Skin epidermis (tissue), 12 donors: ENCODE results near the gene ZNF232.
"Not testable (repeated sequence)": the region's sequence is repeated elsewhere in the genome, so short reads cannot be mapped to it uniquely, and the experiment has no call there.

Experiments
- H3K27ac ChIP-seq, 21 experiments: fragments of 200-600 bp; sonication (generic) in 11 of 21; one replicate each; pipeline ENCODE4 v1.5.0; 2020; ENCODE audit warnings: mild to moderate bottlenecking in 3 of 21, inconsistent platforms in 2 of 21, moderate library complexity in 2 of 21
- H3K4me3 ChIP-seq, 7 experiments: fragments of 200-600 bp; sonication (generic) in 2 of 7; one replicate each; pipeline ENCODE4 v1.5.0; 2020; ENCODE audit warnings: inconsistent platforms in 2 of 7, mild to moderate bottlenecking in 2 of 7, moderate library complexity in 1 of 7

Gene ZNF232

GRCh38 chr17:5111402-5112204 is at the start of gene ZNF232:
ZNF232 (minus strand) TSS chr17:5111878; CDS start chr17:5111822, 56 bp downstream.
- peak within 1 kb of the TSS in 20 of 21 experiments; percentile 0 to 86 (median 70) for H3K27ac ChIP-seq
- peak within 1 kb of the TSS; percentile 52 to 88 (median 75) for H3K4me3 ChIP-seq

- H3K27ac ChIP-seq, H3K4me3 ChIP-seq: not testable (repeated sequence)
These were observed 49.0 kb upstream of the ZNF232 start for GRCh38 chr17:5160702-5161101.

GRCh38 chr17:5146122-5146521 is 34.4 kb upstream of the ZNF232 start:
- H3K4me3 ChIP-seq, H3K27ac ChIP-seq: not testable (repeated sequence)

- H3K27ac ChIP-seq, H3K4me3 ChIP-seq: not testable (repeated sequence)
These were observed 31.2 kb upstream of the ZNF232 start for GRCh38 chr17:5142877-5143276.

- H3K4me3 ChIP-seq = no peak overlapping the region
- H3K27ac ChIP-seq = no peak overlapping the region
These were observed 27.7 kb upstream of the ZNF232 start for GRCh38 chr17:5139458-5139732.

GRCh38 chr17:5138616-5139457 is 27.2 kb upstream of the ZNF232 start:
- H3K4me3 ChIP-seq = no peak overlapping the region
- no peak overlapping the region for H3K27ac ChIP-seq

- not testable (repeated sequence) for H3K4me3 ChIP-seq, H3K27ac ChIP-seq
These were observed 26.5 kb upstream of the ZNF232 start for GRCh38 chr17:5138198-5138544.

GRCh38 chr17:5137511-5138197 is 26.0 kb upstream of the ZNF232 start:
- not testable (repeated sequence) for H3K4me3 ChIP-seq, H3K27ac ChIP-seq

GRCh38 chr17:5136580-5137412 is 25.1 kb upstream of the ZNF232 start:
- not testable (repeated sequence) for H3K4me3 ChIP-seq

GRCh38 chr17:5135726-5136579 is 24.3 kb upstream of the ZNF232 start:
- H3K4me3 ChIP-seq = no peak overlapping the region
- H3K27ac ChIP-seq = no peak overlapping the region

More at GRCh38 chr17:5136580-5137412, 25.1 kb upstream of the ZNF232 start:
- not testable (repeated sequence) for H3K27ac ChIP-seq

GRCh38 chr17:5135131-5135712 is 23.5 kb upstream of the ZNF232 start:
- not testable (repeated sequence) for H3K4me3 ChIP-seq, H3K27ac ChIP-seq

- not testable (repeated sequence) for H3K27ac ChIP-seq, H3K4me3 ChIP-seq
These were observed 22.9 kb upstream of the ZNF232 start for GRCh38 chr17:5134571-5134970.

- H3K4me3 ChIP-seq, H3K27ac ChIP-seq: not testable (repeated sequence)
These were observed 22.3 kb upstream of the ZNF232 start for GRCh38 chr17:5133961-5134360.

GRCh38 chr17:5133311-5133710 is 21.6 kb upstream of the ZNF232 start:
- Histone ChIP-seq H3K27ac (no peak overlapping the region), H3K4me3 (no peak overlapping the region)

GRCh38 chr17:5132503-5133225 is 21.0 kb upstream of the ZNF232 start:
- not testable (repeated sequence) for H3K4me3 ChIP-seq, H3K27ac ChIP-seq

GRCh38 chr17:5131799-5132502 is 20.3 kb upstream of the ZNF232 start:
- H3K4me3 ChIP-seq, H3K27ac ChIP-seq: not testable (repeated sequence)

GRCh38 chr17:5131146-5131715 is 19.6 kb upstream of the ZNF232 start:
- H3K4me3 ChIP-seq = no peak overlapping the region
- no peak overlapping the region for H3K27ac ChIP-seq
